ENCODE data around the gene ASTN2. TPM values are rescaled to one million over a fixed set of nuclear protein-coding genes. Genes with fewer than 3 reads are reported as not detected.

ASTN2 gene
- total RNA-seq, 1 experiment from 2014 or later, result 4.8 TPM

- no TSS peak for BruUV-seq (replicated peaks)
- Histone ChIP-seq H3K4me1 (ENCODE audit: control insufficient read depth in 1 of 2, insufficient read depth in 2 of 2, low read length in 2 of 2) (peaks cover 20 to 37% of the 10 kb centered on the region in 2 experiments), H3K9ac (ENCODE audit: low read length) (no peak overlapping the region), H4K20me1 (ENCODE audit: insufficient read depth) (no peaks in the 10 kb centered on the region), H3K36me3 (ENCODE audit: control insufficient read depth in 1 of 2, insufficient read depth in 2 of 2, low read length in 2 of 2) (no peaks in the 10 kb centered on the region), H3K4me2 (ENCODE audit: low read length) (no peak overlapping the region), H3K4me3 (replicated peaks in 1 of 2; ENCODE audit: low read depth in 1 of 2, low read length in 2 of 2) (no peak overlapping the region), H3K27me3 (ENCODE audit: insufficient read depth, low read length) (peaks cover 3% of the 10 kb centered on the region; the same call in 1 of the 2 replicates), H3K79me2 (ENCODE audit: insufficient read depth, low read length) (no peaks in the 10 kb centered on the region), H3K9me2 (ENCODE audit: insufficient read depth) (no peaks in the 10 kb centered on the region), H2AFZ (ENCODE audit: low read depth, low read length, poor library complexity, severe bottlenecking) (no peak overlapping the region), H3K9me3 (ENCODE audit: control insufficient read depth in 1 of 2, insufficient read depth in 1 of 2, low read depth in 1 of 2, low read length in 2 of 2) (no peaks in the 10 kb centered on the region), H3K27ac (ENCODE audit: low read depth, low read length) (no peak overlapping the region)
- RAD21 ChIA-PET (ENCODE audit: low non-redundant PET in 1 of 2, low total read pairs in 2 of 2, uncharacterized antibody in 2 of 2, unreplicated experiment in 2 of 2), result no interaction called here
- TF ChIP-seq POLR2AphosphoS5 (IDR thresholded peaks at IDR 0.05; ENCODE audit: low read depth, low read length), result no peak
- no peak for TF ChIP-seq RAD21 (IDR thresholded peaks at IDR 0.05; ENCODE audit: low read depth)
- TF ChIP-seq FOSL1 (IDR thresholded peaks at IDR 0.05; ENCODE audit: low read depth), result no peak
- TF ChIP-seq JUND (IDR thresholded peaks at IDR 0.05), result no peak
- TF ChIP-seq ATF3 (IDR thresholded peaks at IDR 0.05), result no peak
- TF ChIP-seq CBX3 (IDR thresholded peaks at IDR 0.05; ENCODE audit: low read depth), result no peak
- no peak for TF ChIP-seq EZH2phosphoT487 (IDR thresholded peaks at IDR 0.05; ENCODE audit: borderline replicate concordance)
- no peak for TF ChIP-seq POLR2A (IDR thresholded peaks at IDR 0.05; ENCODE audit: borderline replicate concordance, extremely low read depth, insufficient read depth, insufficient read length)
- no peak for TF ChIP-seq ZFX (IDR thresholded peaks at IDR 0.05)
- TF ChIP-seq ELF1 (IDR thresholded peaks at IDR 0.05; ENCODE audit: borderline replicate concordance, low read depth), result no peak
- TF ChIP-seq YY1 (IDR thresholded peaks at IDR 0.05; ENCODE audit: extremely low read depth, insufficient replicate concordance, low read depth, low read length), result no peak
- no peak for TF ChIP-seq CEBPB (IDR thresholded peaks at IDR 0.05; ENCODE audit: low read depth)
- TF ChIP-seq EZH2 (IDR thresholded peaks at IDR 0.05), result no peak
- TF ChIP-seq SP1 (IDR thresholded peaks at IDR 0.05; ENCODE audit: low read depth), result no peak
- no peak for TF ChIP-seq ZNF274 (IDR thresholded peaks at IDR 0.05; ENCODE audit: low read depth, low read length)
- TF ChIP-seq CTCF (IDR thresholded peaks at IDR 0.05 in 2 of 3, conservative IDR thresholded peaks at IDR 0.05 in 1 of 3; ENCODE audit: borderline replicate concordance in 1 of 3, insufficient read depth in 1 of 3, low read depth in 2 of 3, low read length in 2 of 3), result no peak
- TF ChIP-seq ZBTB33 (IDR thresholded peaks at IDR 0.05; ENCODE audit: extremely low read depth, insufficient replicate concordance, low read length), result no peak
- TF ChIP-seq EGR1 (IDR thresholded peaks at IDR 0.05; ENCODE audit: low read depth), result no peak
- POLR2A ChIA-PET, result no interaction called here
- CTCF ChIA-PET, result no interaction called here
- intact Hi-C loops (cut with micrococcal nuclease), result loop anchor here (10.0 kb wide), 1 partner anchor 546 kb away; no protein-coding TSS in a partner anchor
- no peak for DNase-seq (ENCODE audit: low read depth, low spot score)
- no peak for ATAC-seq
These were observed 864.0 kb downstream of the ASTN2 start for GRCh38 chr9:116550696-116551436.
